ENCODE results near the gene RAB3IL1. TPM values are rescaled to one million over a fixed set of nuclear protein-coding genes. Genes with fewer than 3 reads are reported as not detected.
"Not testable (repeated sequence)": the region's sequence is repeated elsewhere in the genome, so short reads cannot be mapped to it uniquely, and the experiment has no call there.

RAB3IL1 gene, protein sequence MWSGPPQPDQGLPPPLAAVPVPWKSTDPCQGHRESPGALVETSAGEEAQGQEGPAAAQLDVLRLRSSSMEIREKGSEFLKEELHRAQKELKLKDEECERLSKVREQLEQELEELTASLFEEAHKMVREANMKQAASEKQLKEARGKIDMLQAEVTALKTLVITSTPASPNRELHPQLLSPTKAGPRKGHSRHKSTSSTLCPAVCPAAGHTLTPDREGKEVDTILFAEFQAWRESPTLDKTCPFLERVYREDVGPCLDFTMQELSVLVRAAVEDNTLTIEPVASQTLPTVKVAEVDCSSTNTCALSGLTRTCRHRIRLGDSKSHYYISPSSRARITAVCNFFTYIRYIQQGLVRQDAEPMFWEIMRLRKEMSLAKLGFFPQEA
- not detected for polyA plus RNA-seq (2012; ENCODE audit: missing spikeins)

DNA sequence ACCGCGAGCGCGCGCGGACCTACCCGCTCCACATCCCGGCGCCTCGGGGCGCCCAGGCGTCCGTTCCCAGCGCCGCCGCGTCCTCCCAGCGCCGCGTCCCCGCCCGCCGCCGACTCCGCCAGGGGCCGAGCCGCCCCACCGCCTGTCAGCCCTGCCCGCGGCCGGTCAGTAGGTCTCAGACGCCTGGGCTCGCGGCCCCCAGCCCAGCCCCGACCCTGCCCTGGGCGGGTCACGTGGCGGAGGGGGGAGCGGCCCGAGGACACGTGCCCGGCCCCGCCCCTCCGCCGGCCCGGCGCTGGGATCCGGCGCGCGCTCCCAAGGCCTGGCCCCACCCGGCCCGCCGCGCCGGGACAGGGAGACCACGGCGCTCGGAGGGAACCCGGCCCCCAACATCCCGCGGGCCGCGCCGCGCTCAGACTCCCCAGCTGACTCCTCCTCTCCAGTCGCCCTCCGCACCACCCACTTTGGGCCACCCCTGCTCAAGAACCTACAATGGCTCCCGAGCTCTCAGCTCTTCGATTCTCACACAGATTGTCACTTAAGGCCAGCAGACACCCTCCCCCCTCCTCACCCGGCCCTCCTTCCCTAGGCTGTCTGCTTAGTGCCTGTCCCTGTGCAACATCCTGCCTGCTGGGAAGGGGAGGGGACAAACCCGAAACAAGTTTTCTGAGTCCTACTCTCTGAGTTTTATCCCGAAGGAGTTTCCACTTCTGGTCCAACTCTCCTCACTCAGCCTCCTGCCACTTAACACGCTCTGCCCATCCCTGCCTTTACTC lies at the start of gene RAB3IL1:
RAB3IL1 (minus strand) TSS at position 233 of the 776 bp plus-strand sequence; CDS start at position 34, 199 bp downstream.
- DNase-seq (ENCODE audit: insufficient read length): peak; percentile 37
- no peak for TF ChIP-seq POLR2AphosphoS5 (IDR thresholded peaks at IDR 0.05; ENCODE audit: low read depth, low read length)
- TF ChIP-seq TAF1 (IDR thresholded peaks at IDR 0.05; ENCODE audit: borderline replicate concordance, low read depth, low read length): no peak
- TF ChIP-seq POLR2A (IDR thresholded peaks at IDR 0.05; ENCODE audit: low read depth, low read length): no peak
- no peak for FAIRE-seq

DNA sequence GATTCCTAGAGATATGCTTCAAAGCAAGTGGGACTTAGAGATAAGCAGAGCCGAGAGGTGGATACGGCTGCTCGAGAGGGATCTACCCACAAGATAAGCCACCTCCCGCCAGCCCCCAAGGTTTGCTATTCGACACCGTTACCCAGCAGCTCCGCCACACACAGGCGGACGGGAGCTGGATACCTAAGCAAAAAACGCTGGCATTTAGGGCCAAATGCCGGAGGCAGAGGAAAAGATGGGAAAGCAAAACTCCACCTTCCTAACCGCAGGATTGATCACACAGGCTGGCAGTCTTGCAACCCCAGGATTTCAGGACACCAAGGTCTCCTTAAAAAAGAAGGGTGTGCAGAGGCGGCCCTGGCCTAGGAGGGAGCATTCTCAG lies 49.4 kb upstream of the RAB3IL1 start:
- TF ChIP-seq POLR2AphosphoS5 (IDR thresholded peaks at IDR 0.05; ENCODE audit: low read depth, low read length) (peak; percentile 51; the same call in 1 of the 2 replicates), POLR2A (IDR thresholded peaks at IDR 0.05; ENCODE audit: low read depth, low read length) (peak; percentile 14; the same call in 1 of the 2 replicates), TAF1 (IDR thresholded peaks at IDR 0.05; ENCODE audit: borderline replicate concordance, low read depth, low read length) (no peak)
- DNase-seq (ENCODE audit: insufficient read length) (no peak), FAIRE-seq (no peak)

DNA sequence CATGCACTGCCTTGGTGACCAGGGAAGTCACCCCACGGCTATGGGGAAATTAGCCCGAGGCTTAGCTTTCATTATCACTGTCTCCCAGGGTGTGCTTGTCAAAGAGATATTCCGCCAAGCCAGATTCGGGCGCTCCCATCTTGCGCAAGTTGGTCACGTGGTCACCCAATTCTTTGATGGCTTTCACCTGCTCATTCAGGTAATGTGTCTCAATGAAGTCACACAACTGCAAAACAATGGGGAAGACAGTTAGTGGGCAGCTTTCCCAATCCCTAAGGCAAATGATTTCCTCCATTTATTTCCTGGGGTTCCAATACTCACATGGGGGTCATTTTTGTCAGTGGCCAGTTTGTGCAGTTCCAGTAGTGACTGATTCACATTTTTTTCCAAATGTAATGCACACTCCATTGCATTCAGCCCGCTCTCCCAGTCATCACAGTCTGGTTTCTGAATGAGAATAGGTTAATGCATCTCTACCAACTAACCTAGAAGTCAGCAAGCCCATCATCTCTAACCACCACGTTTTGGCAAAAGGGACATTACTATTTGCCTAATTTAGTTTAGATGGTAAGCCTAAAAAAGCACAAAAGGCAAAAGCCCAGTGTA lies 47.4 kb upstream of the RAB3IL1 start:
- FAIRE-seq; DNase-seq (ENCODE audit: insufficient read length): not testable (repeated sequence)

DNA sequence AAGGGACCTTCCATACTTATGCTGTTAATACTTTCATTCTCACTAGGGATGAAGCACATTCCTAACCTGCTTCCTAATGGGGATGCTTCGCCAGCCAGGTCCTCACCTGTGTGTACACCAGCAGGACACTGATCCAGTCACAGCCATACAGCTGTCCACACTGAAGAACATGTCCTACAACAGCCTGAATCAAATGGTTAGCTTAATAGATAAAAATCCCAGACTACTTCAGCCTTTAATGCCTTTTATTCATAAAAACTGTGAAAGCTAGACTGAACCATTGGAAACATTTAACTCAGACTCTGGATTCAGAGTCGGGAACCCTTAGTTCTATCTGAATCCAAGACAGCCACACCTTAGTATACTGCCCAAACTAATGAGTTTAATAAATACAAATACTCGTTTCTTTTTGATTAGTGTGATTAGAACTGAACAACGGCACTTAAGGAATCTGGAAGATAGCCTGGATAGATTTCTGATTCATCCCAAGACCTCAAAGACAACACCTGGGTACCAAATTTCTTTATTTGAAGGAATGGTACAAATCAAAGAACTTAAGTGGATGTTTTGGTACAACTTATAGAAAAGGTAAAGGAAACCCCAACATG lies 46.8 kb upstream of the RAB3IL1 start:
- DNase-seq (ENCODE audit: insufficient read length) (no peak), FAIRE-seq (no peak)
- TF ChIP-seq TAF1 (IDR thresholded peaks at IDR 0.05; ENCODE audit: borderline replicate concordance, low read depth, low read length) (no peak), POLR2A (IDR thresholded peaks at IDR 0.05; ENCODE audit: low read depth, low read length) (no peak), POLR2AphosphoS5 (IDR thresholded peaks at IDR 0.05; ENCODE audit: low read depth, low read length) (no peak; the same call in none of the 2 replicates)

DNA sequence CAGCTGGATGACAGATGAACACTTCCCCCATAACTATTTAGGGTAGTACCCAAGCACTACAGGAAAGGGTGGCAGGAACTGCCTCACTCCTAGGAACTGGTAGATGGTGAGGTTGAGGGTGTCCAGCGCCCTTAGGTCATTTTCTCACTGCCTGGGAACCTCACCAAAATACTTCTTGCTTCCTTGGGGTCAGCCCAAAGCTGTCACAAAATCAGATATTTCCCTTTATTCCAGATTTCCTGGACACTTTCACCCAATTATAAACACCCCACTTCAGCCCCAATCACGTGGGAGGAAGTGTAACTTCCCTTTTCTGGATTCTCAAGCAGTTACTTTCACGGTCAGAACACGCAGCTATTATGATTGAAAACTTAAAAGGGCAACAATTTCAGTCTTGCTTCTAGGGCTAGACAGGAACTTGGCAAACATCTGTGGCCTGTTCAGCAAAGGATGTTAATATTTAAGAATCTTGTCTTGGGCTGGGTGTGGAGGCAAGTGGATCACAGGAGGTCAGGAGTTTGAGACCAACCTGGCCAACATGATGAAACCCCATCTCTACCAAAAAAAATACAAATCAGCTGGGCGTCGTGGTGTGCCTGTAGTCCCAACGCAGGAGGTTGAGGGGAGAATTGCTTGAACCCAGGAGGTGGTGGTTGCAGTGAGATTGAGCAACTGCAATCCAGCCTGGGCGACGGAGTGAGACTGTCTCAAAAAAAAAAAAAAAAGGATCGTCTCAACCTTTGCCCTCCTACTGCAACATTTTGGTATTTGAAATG lies 46.1 kb upstream of the RAB3IL1 start:
- no peak for TF ChIP-seq TAF1 (IDR thresholded peaks at IDR 0.05; ENCODE audit: borderline replicate concordance, low read depth, low read length)
- TF ChIP-seq POLR2A (IDR thresholded peaks at IDR 0.05; ENCODE audit: low read depth, low read length): peak; percentile 65; the same call in 1 of the 2 replicates
- TF ChIP-seq POLR2AphosphoS5 (IDR thresholded peaks at IDR 0.05; ENCODE audit: low read depth, low read length): peak; percentile 81
- DNase-seq (ENCODE audit: insufficient read length): no peak
- FAIRE-seq: no peak

DNA sequence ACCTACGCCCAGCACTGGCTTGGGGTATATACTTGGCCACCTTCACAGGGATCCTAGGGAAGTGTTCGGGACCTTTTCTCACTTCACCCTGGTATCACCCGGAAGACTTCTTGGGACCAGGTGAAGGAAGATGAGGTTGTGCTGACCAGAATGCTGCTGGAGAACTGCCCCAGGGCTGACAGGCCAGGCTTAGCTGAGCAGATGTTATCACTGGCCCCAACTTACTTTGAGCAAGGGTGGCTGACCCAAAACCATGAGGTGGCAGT lies 45.6 kb upstream of the RAB3IL1 start:
- FAIRE-seq (no peak), DNase-seq (ENCODE audit: insufficient read length) (no peak)
- TF ChIP-seq POLR2AphosphoS5 (IDR thresholded peaks at IDR 0.05; ENCODE audit: low read depth, low read length): no peak
- TF ChIP-seq POLR2A (IDR thresholded peaks at IDR 0.05; ENCODE audit: low read depth, low read length): no peak; the same call in 1 of the 2 replicates
- TF ChIP-seq TAF1 (IDR thresholded peaks at IDR 0.05; ENCODE audit: borderline replicate concordance, low read depth, low read length): no peak

DNA sequence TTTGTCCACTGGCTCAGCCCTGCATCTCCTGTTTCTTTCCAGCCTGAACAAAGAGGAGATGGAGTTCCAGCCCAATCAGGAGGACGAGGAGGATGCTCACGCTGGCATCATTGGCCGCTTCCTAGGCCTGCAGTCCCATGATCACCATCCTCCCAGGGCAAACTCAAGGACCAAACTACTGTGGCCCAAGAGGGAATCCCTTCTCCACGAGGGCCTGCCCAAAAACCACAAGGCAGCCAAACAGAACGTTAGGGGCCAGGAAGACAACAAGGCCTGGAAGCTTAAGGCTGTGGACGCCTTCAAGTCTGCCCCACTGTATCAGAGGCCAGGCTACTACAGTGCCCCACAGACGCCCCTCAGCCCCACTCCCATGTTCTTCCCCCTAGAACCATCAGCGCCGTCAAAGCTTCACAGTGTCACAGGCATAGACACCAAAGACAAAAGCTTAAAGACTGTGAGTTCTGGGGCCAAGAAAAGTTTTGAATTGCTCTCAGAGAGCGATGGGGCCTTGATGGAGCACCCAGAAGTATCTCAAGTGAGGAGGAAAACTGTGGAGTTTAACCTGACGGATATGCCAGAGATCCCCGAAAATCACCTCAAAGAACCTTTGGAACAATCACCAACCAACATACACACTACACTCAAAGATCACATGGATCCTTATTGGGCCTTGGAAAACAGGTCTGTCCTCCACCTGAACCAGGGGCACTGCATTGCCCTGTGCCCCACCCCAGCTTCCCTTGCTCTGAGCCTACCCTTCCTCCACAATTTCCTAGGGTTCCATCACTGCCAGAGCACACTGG lies 45.0 kb upstream of the RAB3IL1 start:
- FAIRE-seq (no peak), DNase-seq (ENCODE audit: insufficient read length) (no peak)
- TF ChIP-seq TAF1 (IDR thresholded peaks at IDR 0.05; ENCODE audit: borderline replicate concordance, low read depth, low read length): no peak
- no peak; the same call in 1 of the 2 replicates for TF ChIP-seq POLR2A (IDR thresholded peaks at IDR 0.05; ENCODE audit: low read depth, low read length)
- no peak for TF ChIP-seq POLR2AphosphoS5 (IDR thresholded peaks at IDR 0.05; ENCODE audit: low read depth, low read length)

DNA sequence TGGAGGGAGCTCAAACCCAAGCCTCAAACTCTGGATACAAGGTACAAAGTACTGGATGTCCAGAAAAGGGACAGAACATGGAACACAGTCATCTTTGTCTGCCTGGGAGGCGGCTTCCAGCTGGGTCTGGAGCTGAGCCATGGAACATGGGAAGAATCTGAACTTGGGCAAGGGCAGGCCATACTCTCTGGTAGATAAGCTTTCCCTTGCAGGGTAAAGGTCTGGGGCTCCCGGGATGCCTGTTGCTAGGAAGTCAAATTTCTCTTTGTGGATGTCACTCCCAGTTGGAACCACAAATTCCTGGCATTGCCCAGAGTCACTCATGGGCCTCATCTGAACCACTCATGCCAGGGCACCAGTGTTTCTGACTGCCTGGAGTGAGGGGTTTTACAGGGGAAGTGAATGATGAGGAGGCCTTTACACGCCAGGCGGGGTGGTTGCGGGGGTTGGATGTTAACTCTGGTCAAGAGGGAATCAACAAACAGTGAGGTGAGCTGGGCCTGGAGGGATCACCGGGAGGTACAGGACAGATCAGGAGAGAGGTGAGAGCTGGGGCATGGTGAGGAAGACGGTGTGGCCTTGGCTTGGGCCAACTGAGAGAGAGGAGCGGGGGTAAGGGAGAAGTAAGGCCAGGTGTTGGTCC lies 44.3 kb upstream of the RAB3IL1 start:
- TF ChIP-seq TAF1 (IDR thresholded peaks at IDR 0.05; ENCODE audit: borderline replicate concordance, low read depth, low read length) (no peak), POLR2A (IDR thresholded peaks at IDR 0.05; ENCODE audit: low read depth, low read length) (no peak), POLR2AphosphoS5 (IDR thresholded peaks at IDR 0.05; ENCODE audit: low read depth, low read length) (no peak)
- DNase-seq (ENCODE audit: insufficient read length) (no peak), FAIRE-seq (no peak)

DNA sequence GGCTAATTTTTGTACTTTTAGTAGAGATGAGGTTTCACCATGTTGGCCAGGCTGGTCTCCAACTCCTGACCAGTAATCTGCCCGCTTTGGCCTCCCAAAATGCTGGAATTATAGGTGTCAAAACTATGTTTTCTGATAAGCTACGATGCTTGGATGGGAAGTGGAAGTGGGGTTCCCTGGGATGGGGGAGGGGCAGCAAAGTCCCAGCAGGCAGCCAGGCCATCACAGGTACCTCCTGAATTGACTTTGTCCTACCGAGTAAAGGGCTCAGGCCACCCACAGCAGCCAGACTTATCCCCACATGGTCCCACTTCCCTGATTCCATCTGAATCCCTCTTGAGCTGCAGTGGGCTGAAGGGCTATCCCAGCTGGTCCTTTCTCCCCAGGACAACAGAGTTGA lies 43.2 kb upstream of the RAB3IL1 start:
- DNase-seq (ENCODE audit: insufficient read length) (no peak), FAIRE-seq (no peak)
- TF ChIP-seq TAF1 (IDR thresholded peaks at IDR 0.05; ENCODE audit: borderline replicate concordance, low read depth, low read length) (no peak), POLR2A (IDR thresholded peaks at IDR 0.05; ENCODE audit: low read depth, low read length) (no peak), POLR2AphosphoS5 (IDR thresholded peaks at IDR 0.05; ENCODE audit: low read depth, low read length) (no peak)

DNA sequence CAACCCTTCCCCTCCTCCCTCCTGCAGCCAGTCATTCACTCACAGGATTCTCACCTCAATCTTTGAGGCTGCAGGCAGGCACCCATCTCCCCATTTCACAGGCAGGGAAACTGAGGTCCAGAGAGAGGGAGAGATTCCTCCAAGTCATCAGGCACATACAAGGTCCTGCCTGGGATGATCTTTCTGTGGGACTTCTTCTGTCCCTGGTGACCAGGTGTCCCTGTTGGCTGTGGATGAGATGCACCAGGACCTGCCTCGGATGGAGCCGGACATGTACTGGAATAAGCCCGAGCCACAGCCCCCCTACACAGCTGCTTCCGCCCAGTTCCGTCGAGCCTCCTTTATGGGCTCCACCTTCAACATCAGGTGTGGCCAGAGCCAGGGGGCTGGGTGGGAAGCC lies 42.3 kb upstream of the RAB3IL1 start:
- DNase-seq (ENCODE audit: insufficient read length): no peak
- no peak for FAIRE-seq
- TF ChIP-seq POLR2A (IDR thresholded peaks at IDR 0.05; ENCODE audit: low read depth, low read length) (no peak), POLR2AphosphoS5 (IDR thresholded peaks at IDR 0.05; ENCODE audit: low read depth, low read length) (no peak), TAF1 (IDR thresholded peaks at IDR 0.05; ENCODE audit: borderline replicate concordance, low read depth, low read length) (no peak)
